Colonic mucosa (tissue), 4 donors: ENCODE data around the gene SLC25A46. TPM values are rescaled to one million over a fixed set of nuclear protein-coding genes. Genes with fewer than 3 reads are reported as not detected.

ENCODE experiments used
- DNase-seq: peaks from one replicate; pipeline ENCODE4 v3.0.0-alpha.2; 2020
- H3K27ac ChIP-seq: fragments of 200-600 bp; one replicate; pipeline ENCODE4 v1.8.0; 2021
- H3K27me3 ChIP-seq: fragments of 200-600 bp; one replicate; pipeline ENCODE4 v1.8.0; 2021
- H3K36me3 ChIP-seq: fragments of 200-600 bp; one replicate; pipeline ENCODE4 v1.8.0; 2021
- H3K4me1 ChIP-seq: fragments of 200-600 bp; one replicate; pipeline ENCODE4 v1.8.0; 2021; ENCODE audit warnings: mild to moderate bottlenecking
- H3K4me3 ChIP-seq: fragments of 200-600 bp; one replicate; pipeline ENCODE4 v1.8.0; 2021
- H3K9ac ChIP-seq, 2 donors: one replicate each; pipeline ENCODE4 v1.7.0; 2013; ENCODE audit warnings: control low read depth in 2 of 2, low read depth in 2 of 2, low read length in 2 of 2
- H3K9me3 ChIP-seq: fragments of 200-600 bp; one replicate; pipeline ENCODE4 v1.8.0; 2021
- CTCF ChIP-seq: fragments of 200-600 bp; IDR thresholded peaks from one replicate; pipeline ENCODE4 v1.8.0; 2022; ENCODE audit warnings: antibody characterized with exemption, mild to moderate bottlenecking
- intact Hi-C: fragments of 100-400 bp; cut with DNase I; formaldehyde crosslinking; loops from one replicate; pipeline ENCODE4 v1.14.1; 2022
- total RNA-seq, 2 donors: library from RNA; stranded (reverse); fragmentation: NEBNext Ultra II Directional in 1 of 2; extraction: Animal tissue kit (Norgen Biotek cat#: 25700) in 1 of 2; gene quantifications; one replicate each; pipeline ENCODE4 v1.2.1, GENCODE V29; 2021
- donor health status: healthy.
- donor health status: DM: no; HTN: no; CAD: no.
- donor health status: DM: no; HTN: no; CAD: no.

Gene SLC25A46
- total RNA-seq, 2 donors from 2014 or later = 50.7 to 54.8 TPM

DNA sequence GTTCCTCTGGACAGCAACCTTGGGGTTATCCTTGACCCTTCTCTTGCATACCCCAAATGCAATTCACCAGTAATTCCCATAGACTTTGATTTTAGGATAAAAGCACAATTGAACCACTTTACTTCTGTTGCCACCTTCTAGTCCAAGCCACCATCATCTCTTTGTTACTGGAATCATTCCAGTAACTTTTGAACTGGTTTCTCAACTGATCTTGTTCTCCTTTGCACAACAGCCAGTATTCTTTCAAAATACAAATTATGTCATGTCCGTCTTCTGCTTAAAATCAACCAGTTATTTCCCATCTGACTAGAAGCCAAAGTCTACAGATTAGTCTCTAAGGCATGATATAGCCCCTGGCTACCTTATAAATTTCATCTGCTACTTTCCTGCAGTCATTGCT, 21.4 kb downstream of the SLC25A46 start:
- no peak overlapping the region for H3K9ac ChIP-seq
- TF ChIP-seq CTCF = no peak
- H3K4me3 ChIP-seq = no peak overlapping the region
- no peaks in the 10 kb centered on the region for H3K36me3 ChIP-seq
- no peaks in the 10 kb centered on the region for H3K27me3 ChIP-seq
- no peaks in the 10 kb centered on the region for H3K9me3 ChIP-seq
- H3K4me1 ChIP-seq = no peaks in the 10 kb centered on the region
- intact Hi-C loops = no loop called here
- H3K27ac ChIP-seq = no peak overlapping the region
- DNase-seq = no peak

DNA sequence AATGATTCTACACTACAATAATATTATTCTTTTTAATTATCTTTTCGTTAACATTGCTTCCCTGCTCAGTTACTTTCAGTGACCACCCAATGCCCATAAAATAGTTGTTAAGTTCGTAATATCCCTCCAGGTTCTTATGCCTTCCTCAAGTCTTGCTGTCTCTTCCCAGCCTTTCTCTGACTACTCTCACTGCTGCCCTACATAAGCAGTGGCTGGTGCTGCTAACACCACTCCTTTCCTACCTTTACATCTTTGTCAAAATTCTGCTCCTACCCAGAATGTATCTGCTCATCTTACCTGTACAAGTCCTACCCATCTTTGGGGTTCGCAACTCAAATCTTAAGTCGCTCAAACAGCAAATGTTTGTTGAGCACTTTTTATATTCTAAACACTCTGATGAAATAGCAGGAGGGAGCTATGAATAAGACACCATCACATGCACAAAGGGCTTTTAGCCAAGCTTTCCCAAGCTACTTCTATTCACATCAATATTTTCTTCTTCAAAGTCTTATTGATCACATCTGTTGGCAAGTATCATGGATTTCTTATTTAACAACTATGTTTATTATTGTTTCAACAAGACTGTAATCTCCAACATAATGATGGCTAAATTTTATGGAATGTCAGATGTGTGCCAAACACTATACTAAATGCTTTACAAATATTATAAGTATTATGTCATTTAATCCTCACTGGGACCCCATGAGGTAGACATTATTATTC, 29.5 kb downstream of the SLC25A46 start:
- no peak for TF ChIP-seq CTCF
- DNase-seq = no peak
- H3K27ac ChIP-seq = no peak overlapping the region
- no peaks in the 10 kb centered on the region for H3K4me1 ChIP-seq
- no peak overlapping the region for H3K4me3 ChIP-seq
- intact Hi-C loops = no loop called here
- no peaks in the 10 kb centered on the region for H3K27me3 ChIP-seq
- no peaks in the 10 kb centered on the region for H3K9me3 ChIP-seq
- no peaks in the 10 kb centered on the region for H3K36me3 ChIP-seq
- no peak overlapping the region for H3K9ac ChIP-seq

GRCh38 chr5:110769000-110769681, 30.3 kb downstream of the SLC25A46 start:
- Histone ChIP-seq H3K9ac (no peak overlapping the region), H3K4me1 (no peaks in the 10 kb centered on the region), H3K4me3 (no peak overlapping the region), H3K27ac (no peak overlapping the region), H3K9me3 (no peaks in the 10 kb centered on the region), H3K27me3 (no peaks in the 10 kb centered on the region), H3K36me3 (no peaks in the 10 kb centered on the region)
- no peak for TF ChIP-seq CTCF
- DNase-seq = no peak
- intact Hi-C loops = no loop called here

- H3K9me3 ChIP-seq = no peaks in the 10 kb centered on the region
- no peaks in the 10 kb centered on the region for H3K36me3 ChIP-seq
- H3K9ac ChIP-seq = no peak overlapping the region
- no peaks in the 10 kb centered on the region for H3K4me1 ChIP-seq
- H3K27ac ChIP-seq = no peak overlapping the region
- H3K4me3 ChIP-seq = no peak overlapping the region
- TF ChIP-seq CTCF = no peak
- intact Hi-C loops = no loop called here
- no peak for DNase-seq
- no peaks in the 10 kb centered on the region for H3K27me3 ChIP-seq
Measured at GRCh38 chr5:110770286-110770685, 31.5 kb downstream of the SLC25A46 start.

DNA sequence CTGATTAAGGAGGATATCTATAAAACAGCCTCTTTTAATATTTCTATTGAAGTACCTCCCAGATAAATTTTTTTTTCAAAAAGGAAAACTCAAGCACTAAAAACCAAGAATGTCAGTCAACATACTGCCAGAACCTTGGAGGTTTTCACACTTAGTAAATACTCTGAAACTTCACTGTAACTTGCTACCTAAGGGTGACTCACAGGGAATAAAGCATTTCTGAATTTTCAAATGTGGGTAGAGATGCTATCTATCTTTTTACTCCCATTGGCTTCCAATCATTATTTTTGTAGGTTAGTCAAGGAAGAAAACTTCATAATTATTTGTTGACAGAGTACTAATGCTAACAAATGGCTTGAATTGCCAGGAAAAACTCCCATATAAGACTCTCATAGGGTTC, 46.1 kb downstream of the SLC25A46 start:
- DNase-seq = no peak
- Histone ChIP-seq H3K27ac (no peak overlapping the region), H3K27me3 (no peaks in the 10 kb centered on the region), H3K36me3 (no peaks in the 10 kb centered on the region), H3K4me1 (no peaks in the 10 kb centered on the region), H3K9me3 (no peaks in the 10 kb centered on the region), H3K9ac (no peak overlapping the region), H3K4me3 (no peak overlapping the region)
- intact Hi-C loops = no loop called here
- no peak for TF ChIP-seq CTCF
